Measurements from ENCODE around the gene TRIM44. TPM values are rescaled to one million over a fixed set of nuclear protein-coding genes. Genes with fewer than 3 reads are reported as not detected.
"Not testable (repeated sequence)": the region's sequence is repeated elsewhere in the genome, so short reads cannot be mapped to it uniquely, and the experiment has no call there.

The TRIM44 gene
- polyA plus RNA-seq, 2 donors: 3.1 to 6.2 TPM

- WGBS, 2 donors: 77 to 79% methylated on average over 4 of the region's 4 CpGs
- no peak overlapping the region for H3K27ac ChIP-seq (ENCODE audit: low read depth in 2 of 2, low read length in 1 of 2)
- H3K4me3 ChIP-seq (ENCODE audit: low read depth in 1 of 2, low read length in 2 of 2): no peak overlapping the region
These were observed 12.1 kb upstream of the TRIM44 start for GRCh38 chr11:35650467-35650866.

GRCh38 chr11:35651263-35651662 is 11.3 kb upstream of the TRIM44 start:
- no peaks in the 10 kb centered on the region for H3K9me3 ChIP-seq (ENCODE audit: control insufficient read depth in 2 of 2, insufficient read depth in 1 of 2, low read depth in 1 of 2, low read length in 1 of 2)

More at GRCh38 chr11:35650467-35650866, 12.1 kb upstream of the TRIM44 start:
- no peaks in the 10 kb centered on the region for H3K27me3 ChIP-seq (ENCODE audit: control insufficient read depth in 1 of 2, insufficient read depth in 2 of 2, low read length in 2 of 2)
- H3K4me1 ChIP-seq (ENCODE audit: control insufficient read depth in 2 of 2, insufficient read depth in 2 of 2, low read length in 1 of 2): no peaks in the 10 kb centered on the region
- no peaks in the 10 kb centered on the region for H3K36me3 ChIP-seq (ENCODE audit: control insufficient read depth in 2 of 2, insufficient read depth in 2 of 2, low read length in 1 of 2)
- H3K9me3 ChIP-seq (ENCODE audit: control insufficient read depth in 2 of 2, insufficient read depth in 1 of 2, low read depth in 1 of 2, low read length in 1 of 2): no peaks in the 10 kb centered on the region

DNA sequence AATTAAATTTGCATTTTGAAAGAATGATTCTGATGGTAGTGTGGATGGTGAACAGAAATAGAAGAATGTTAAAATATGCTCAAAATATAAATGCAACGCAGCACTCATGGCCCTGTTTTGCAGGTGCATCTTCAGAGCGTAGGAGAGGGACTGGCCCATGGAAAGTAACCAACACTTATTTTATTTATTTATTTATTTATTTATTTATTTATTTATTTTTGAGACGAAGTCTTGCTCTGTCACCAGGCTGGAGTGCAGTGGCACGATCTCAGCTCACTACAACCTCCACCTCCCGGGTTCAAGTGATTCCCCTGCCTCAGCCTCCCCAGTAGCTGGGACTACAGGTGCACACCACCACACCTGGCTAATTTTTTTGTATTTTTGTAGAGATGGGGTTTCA is 9.8 kb upstream of the TRIM44 start:
- H3K4me1 ChIP-seq (ENCODE audit: control insufficient read depth in 2 of 2, insufficient read depth in 2 of 2, low read length in 1 of 2); H3K4me3 ChIP-seq (ENCODE audit: low read depth in 1 of 2, low read length in 2 of 2); H3K9me3 ChIP-seq (ENCODE audit: control insufficient read depth in 2 of 2, insufficient read depth in 1 of 2, low read depth in 1 of 2, low read length in 1 of 2); H3K27me3 ChIP-seq (ENCODE audit: control insufficient read depth in 1 of 2, insufficient read depth in 2 of 2, low read length in 2 of 2); H3K36me3 ChIP-seq (ENCODE audit: control insufficient read depth in 2 of 2, insufficient read depth in 2 of 2, low read length in 1 of 2); H3K27ac ChIP-seq (ENCODE audit: low read depth in 2 of 2, low read length in 1 of 2): not testable (repeated sequence)
- WGBS, 2 donors: 89 to 94% methylated on average over 5 of the region's 5 CpGs

More at GRCh38 chr11:35651263-35651662, 11.3 kb upstream of the TRIM44 start:
- no peaks in the 10 kb centered on the region for H3K4me1 ChIP-seq (ENCODE audit: control insufficient read depth in 2 of 2, insufficient read depth in 2 of 2, low read length in 1 of 2)
- no peak overlapping the region for H3K4me3 ChIP-seq (ENCODE audit: low read depth in 1 of 2, low read length in 2 of 2)
- H3K27me3 ChIP-seq (ENCODE audit: control insufficient read depth in 1 of 2, insufficient read depth in 2 of 2, low read length in 2 of 2): no peaks in the 10 kb centered on the region
- no peak overlapping the region for H3K27ac ChIP-seq (ENCODE audit: low read depth in 2 of 2, low read length in 1 of 2)
- no peaks in the 10 kb centered on the region for H3K36me3 ChIP-seq (ENCODE audit: control insufficient read depth in 2 of 2, insufficient read depth in 2 of 2, low read length in 1 of 2)
- WGBS, 2 donors: 86 to 88% methylated on average over 3 of the region's 3 CpGs

- 72 to 75% methylated on average over 6 of the region's 6 CpGs for WGBS, 2 donors
These were observed 7.9 kb upstream of the TRIM44 start for GRCh38 chr11:35654711-35655110.

GRCh38 chr11:35655254-35655653 is 7.3 kb upstream of the TRIM44 start:
- Histone ChIP-seq H3K36me3 (ENCODE audit: control insufficient read depth in 2 of 2, insufficient read depth in 2 of 2, low read length in 1 of 2) (no peaks in the 10 kb centered on the region), H3K27me3 (ENCODE audit: control insufficient read depth in 1 of 2, insufficient read depth in 2 of 2, low read length in 2 of 2) (no peaks in the 10 kb centered on the region), H3K4me1 (ENCODE audit: control insufficient read depth in 2 of 2, insufficient read depth in 2 of 2, low read length in 1 of 2) (no peaks in the 10 kb centered on the region), H3K27ac (ENCODE audit: low read depth in 2 of 2, low read length in 1 of 2) (no peak overlapping the region), H3K4me3 (ENCODE audit: low read depth in 1 of 2, low read length in 2 of 2) (no peak overlapping the region), H3K9me3 (ENCODE audit: control insufficient read depth in 2 of 2, insufficient read depth in 1 of 2, low read depth in 1 of 2, low read length in 1 of 2) (no peaks in the 10 kb centered on the region)
- 73 to 81% methylated on average over 1 of the region's 1 CpG for WGBS, 2 donors

More at GRCh38 chr11:35654711-35655110, 7.9 kb upstream of the TRIM44 start:
- H3K9me3 ChIP-seq (ENCODE audit: control insufficient read depth in 2 of 2, insufficient read depth in 1 of 2, low read depth in 1 of 2, low read length in 1 of 2): no peaks in the 10 kb centered on the region
- no peaks in the 10 kb centered on the region for H3K27me3 ChIP-seq (ENCODE audit: control insufficient read depth in 1 of 2, insufficient read depth in 2 of 2, low read length in 2 of 2)
- H3K36me3 ChIP-seq (ENCODE audit: control insufficient read depth in 2 of 2, insufficient read depth in 2 of 2, low read length in 1 of 2): no peaks in the 10 kb centered on the region
- H3K27ac ChIP-seq (ENCODE audit: low read depth in 2 of 2, low read length in 1 of 2): no peak overlapping the region
- H3K4me1 ChIP-seq (ENCODE audit: control insufficient read depth in 2 of 2, insufficient read depth in 2 of 2, low read length in 1 of 2): no peaks in the 10 kb centered on the region
- no peak overlapping the region for H3K4me3 ChIP-seq (ENCODE audit: low read depth in 1 of 2, low read length in 2 of 2)

DNA sequence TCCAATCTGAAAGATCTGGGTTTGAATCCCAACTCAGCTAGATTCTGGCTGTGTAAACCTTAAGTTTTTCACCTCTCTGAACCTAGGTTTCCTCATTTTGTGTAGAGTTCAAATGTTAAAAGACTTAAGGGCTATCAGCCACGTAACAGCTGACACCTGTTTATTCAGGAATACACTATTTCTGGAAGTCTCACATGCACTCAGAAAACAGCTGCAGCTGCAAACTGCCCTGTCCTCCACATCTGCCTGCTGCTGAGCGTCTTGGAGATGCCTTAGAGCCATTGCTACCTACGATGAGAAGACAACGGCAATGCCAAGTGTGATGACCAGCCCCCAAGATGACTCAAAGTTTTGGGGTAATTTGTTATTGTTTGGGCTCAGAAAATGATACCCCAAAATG is 6.7 kb upstream of the TRIM44 start:
- Histone ChIP-seq H3K36me3 (ENCODE audit: control insufficient read depth in 2 of 2, insufficient read depth in 2 of 2, low read length in 1 of 2) (no peaks in the 10 kb centered on the region), H3K4me1 (ENCODE audit: control insufficient read depth in 2 of 2, insufficient read depth in 2 of 2, low read length in 1 of 2) (no peaks in the 10 kb centered on the region), H3K27ac (ENCODE audit: low read depth in 2 of 2, low read length in 1 of 2) (no peak overlapping the region), H3K27me3 (ENCODE audit: control insufficient read depth in 1 of 2, insufficient read depth in 2 of 2, low read length in 2 of 2) (no peaks in the 10 kb centered on the region), H3K9me3 (ENCODE audit: control insufficient read depth in 2 of 2, insufficient read depth in 1 of 2, low read depth in 1 of 2, low read length in 1 of 2) (no peaks in the 10 kb centered on the region), H3K4me3 (ENCODE audit: low read depth in 1 of 2, low read length in 2 of 2) (no peak overlapping the region)
- 77% methylated on average over 4 of the region's 4 CpGs for WGBS, 2 donors

DNA sequence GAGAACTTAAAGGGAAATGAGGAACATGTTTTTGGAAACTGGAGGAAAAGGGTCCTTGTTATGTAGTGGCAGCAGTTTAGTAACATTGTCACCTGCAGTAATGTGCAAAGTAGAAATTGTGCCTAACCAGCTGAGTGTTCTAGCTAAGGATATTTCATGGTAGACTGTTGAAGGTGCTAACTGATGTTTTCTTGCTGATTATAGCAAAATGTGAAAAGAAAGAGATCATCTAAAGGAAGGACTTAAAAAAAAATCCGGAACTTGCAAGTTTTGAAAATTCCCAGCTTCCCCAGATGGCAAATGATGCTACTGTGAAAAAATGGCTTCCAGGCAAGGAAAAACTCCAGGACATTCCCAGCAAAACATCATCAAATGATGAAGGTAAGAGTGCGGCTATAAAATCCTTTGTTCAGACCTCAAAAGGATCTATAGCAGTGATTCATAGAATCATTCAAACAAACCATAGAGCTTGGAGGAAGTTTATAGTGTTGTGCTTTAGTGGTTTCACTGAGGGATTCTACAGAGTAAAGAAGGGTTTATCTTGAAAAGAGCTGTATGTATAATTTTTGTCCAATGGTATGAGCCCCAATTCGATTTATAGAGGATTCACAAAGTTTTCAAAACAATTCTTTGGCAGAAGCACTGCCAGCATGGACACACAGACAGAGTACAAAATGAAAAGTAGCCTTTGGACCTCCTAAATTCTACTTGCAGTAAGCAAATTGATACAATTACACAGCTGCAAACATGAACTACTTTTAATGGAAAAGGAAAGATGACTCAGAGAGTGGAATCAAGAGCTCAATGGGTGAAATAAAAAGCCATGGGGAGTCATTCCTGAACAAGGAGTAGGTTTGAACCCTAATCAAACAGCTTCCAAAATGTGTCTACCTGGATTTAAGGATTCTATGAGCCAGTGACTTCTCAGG is 4.3 kb upstream of the TRIM44 start:
- Histone ChIP-seq H3K27ac (ENCODE audit: low read depth in 2 of 2, low read length in 1 of 2) (no peak overlapping the region), H3K4me3 (ENCODE audit: low read depth in 1 of 2, low read length in 2 of 2) (no peak overlapping the region), H3K36me3 (ENCODE audit: control insufficient read depth in 2 of 2, insufficient read depth in 2 of 2, low read length in 1 of 2) (no peaks in the 10 kb centered on the region), H3K4me1 (ENCODE audit: control insufficient read depth in 2 of 2, insufficient read depth in 2 of 2, low read length in 1 of 2) (peaks cover 2 to 4% of the 10 kb centered on the region in 2 donors), H3K27me3 (ENCODE audit: control insufficient read depth in 1 of 2, insufficient read depth in 2 of 2, low read length in 2 of 2) (no peaks in the 10 kb centered on the region), H3K9me3 (ENCODE audit: control insufficient read depth in 2 of 2, insufficient read depth in 1 of 2, low read depth in 1 of 2, low read length in 1 of 2) (no peaks in the 10 kb centered on the region)
- WGBS, 2 donors: 67 to 75% methylated on average over 3 of the region's 3 CpGs

DNA sequence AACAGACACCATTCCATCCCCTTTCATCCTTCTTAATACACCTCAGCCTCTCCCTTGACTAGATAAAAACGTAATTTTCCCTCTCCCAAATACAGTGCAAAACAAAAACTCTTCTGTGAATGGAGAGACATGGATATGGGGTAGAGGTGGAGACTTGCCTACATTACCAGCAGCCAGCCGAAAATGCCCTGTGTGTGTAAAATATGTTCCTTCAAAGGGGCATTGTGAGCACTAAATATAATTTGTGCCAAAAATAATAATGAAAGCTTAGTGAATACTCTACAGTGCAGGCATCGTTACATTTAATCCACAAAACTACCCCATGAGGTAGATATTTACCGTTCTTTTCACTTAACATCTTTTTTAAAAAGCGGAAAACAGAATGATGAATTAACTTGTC is 1.0 kb upstream of the TRIM44 start:
- Histone ChIP-seq H3K36me3 (ENCODE audit: control insufficient read depth in 2 of 2, insufficient read depth in 2 of 2, low read length in 1 of 2) (no peaks in the 10 kb centered on the region), H3K27ac (ENCODE audit: low read depth in 2 of 2, low read length in 1 of 2) (no peak overlapping the region), H3K4me3 (ENCODE audit: low read depth in 1 of 2, low read length in 2 of 2) (peak overlapping the region; percentile 76 to 95), H3K27me3 (ENCODE audit: control insufficient read depth in 1 of 2, insufficient read depth in 2 of 2, low read length in 2 of 2) (no peaks in the 10 kb centered on the region), H3K9me3 (ENCODE audit: control insufficient read depth in 2 of 2, insufficient read depth in 1 of 2, low read depth in 1 of 2, low read length in 1 of 2) (no peaks in the 10 kb centered on the region), H3K4me1 (ENCODE audit: control insufficient read depth in 2 of 2, insufficient read depth in 2 of 2, low read length in 1 of 2) (peaks cover 4 to 7% of the 10 kb centered on the region in 2 donors)
- 23 to 33% methylated on average over 5 of the region's 5 CpGs for WGBS, 2 donors

DNA sequence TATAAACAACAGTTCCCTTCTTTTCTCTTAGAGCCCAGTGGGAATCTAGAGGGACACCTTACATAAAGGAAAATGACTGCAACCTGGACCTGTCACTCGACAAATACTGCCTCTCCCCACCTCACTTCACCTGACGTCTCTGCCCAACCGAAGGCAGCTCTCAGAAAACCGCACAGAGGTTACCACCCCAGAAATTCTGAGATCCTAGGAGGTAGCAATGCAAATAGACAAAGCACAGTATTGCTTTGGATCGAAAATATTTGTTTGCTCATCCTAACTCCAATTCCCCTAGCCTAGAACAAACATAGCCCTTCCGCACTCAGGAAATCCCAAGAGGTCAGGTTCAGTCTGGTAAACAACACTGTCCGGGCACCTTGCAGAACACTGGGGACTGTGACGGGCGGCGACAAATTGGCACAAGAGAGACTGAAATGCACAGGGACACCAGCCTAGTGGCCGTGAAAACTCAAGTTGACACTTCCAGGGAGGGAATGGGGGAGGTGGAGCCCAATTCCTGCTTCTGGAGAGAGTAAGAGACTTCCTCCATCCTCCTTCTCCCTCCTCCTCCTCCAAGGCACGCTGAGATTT is 420 bp upstream of the TRIM44 start:
- Histone ChIP-seq H3K9me3 (ENCODE audit: control insufficient read depth in 2 of 2, insufficient read depth in 1 of 2, low read depth in 1 of 2, low read length in 1 of 2) (no peaks in the 10 kb centered on the region), H3K27me3 (ENCODE audit: control insufficient read depth in 1 of 2, insufficient read depth in 2 of 2, low read length in 2 of 2) (no peaks in the 10 kb centered on the region), H3K36me3 (ENCODE audit: control insufficient read depth in 2 of 2, insufficient read depth in 2 of 2, low read length in 1 of 2) (no peaks in the 10 kb centered on the region), H3K4me3 (ENCODE audit: low read depth in 1 of 2, low read length in 2 of 2) (peak overlapping the region; percentile 76 to 95), H3K4me1 (ENCODE audit: control insufficient read depth in 2 of 2, insufficient read depth in 2 of 2, low read length in 1 of 2) (peaks cover 4 to 7% of the 10 kb centered on the region in 2 donors), H3K27ac (ENCODE audit: low read depth in 2 of 2, low read length in 1 of 2) (peak overlapping the region; percentile 86 to 95)
- 1 to 3% methylated on average over 12 of the region's 12 CpGs for WGBS, 2 donors
